SH-SY5Y (cell line): Measurements from ENCODE around the gene ELK4.

ENCODE experiments used
- GATA2 ChIP-seq: IDR thresholded peaks from 2 replicates; pipeline ENCODE4 v1.6.1; 2011; ENCODE audit warnings: mild to moderate bottlenecking, low read depth, low read length
- GATA3 ChIP-seq: IDR thresholded peaks from 2 replicates; pipeline ENCODE4 v1.6.1; 2011; ENCODE audit warnings: low read depth, mild to moderate bottlenecking, low read length, moderate library complexity

DNA sequence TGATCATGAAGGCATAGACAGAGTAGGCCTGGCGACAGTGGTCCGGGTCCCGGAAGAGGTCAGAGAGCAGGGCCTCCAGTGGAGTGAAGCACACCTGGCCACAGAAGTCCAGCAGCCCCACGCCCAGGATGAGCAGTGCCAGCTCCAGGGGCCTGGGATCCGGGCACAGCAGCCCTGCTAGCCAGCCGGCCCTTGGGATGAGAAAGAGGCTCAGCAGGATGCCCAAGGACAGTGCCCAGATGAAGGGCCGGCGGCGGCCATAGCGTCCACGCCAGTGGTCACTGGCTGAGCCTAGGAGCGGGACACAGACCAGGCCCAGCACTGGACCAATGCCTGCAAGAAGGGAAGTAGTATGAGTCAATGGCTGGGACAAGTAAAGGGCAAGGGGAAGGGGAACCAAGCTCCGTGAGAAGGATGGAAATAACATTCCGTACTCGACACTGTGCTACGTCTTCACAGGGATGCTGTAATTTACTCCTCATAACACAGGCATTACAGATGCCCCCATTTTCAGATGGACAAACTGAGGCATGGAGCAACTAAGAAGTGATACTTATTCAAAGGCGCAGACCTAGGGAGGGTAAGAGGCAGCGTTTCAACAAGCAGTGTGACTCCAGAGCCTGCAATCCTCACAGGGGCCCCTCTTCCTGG is 31.6 kb upstream of the ELK4 start:
- TF ChIP-seq GATA2, result no peak
- TF ChIP-seq GATA3, result no peak
